ENCODE results near the gene COA8.

COA8 gene

DNA sequence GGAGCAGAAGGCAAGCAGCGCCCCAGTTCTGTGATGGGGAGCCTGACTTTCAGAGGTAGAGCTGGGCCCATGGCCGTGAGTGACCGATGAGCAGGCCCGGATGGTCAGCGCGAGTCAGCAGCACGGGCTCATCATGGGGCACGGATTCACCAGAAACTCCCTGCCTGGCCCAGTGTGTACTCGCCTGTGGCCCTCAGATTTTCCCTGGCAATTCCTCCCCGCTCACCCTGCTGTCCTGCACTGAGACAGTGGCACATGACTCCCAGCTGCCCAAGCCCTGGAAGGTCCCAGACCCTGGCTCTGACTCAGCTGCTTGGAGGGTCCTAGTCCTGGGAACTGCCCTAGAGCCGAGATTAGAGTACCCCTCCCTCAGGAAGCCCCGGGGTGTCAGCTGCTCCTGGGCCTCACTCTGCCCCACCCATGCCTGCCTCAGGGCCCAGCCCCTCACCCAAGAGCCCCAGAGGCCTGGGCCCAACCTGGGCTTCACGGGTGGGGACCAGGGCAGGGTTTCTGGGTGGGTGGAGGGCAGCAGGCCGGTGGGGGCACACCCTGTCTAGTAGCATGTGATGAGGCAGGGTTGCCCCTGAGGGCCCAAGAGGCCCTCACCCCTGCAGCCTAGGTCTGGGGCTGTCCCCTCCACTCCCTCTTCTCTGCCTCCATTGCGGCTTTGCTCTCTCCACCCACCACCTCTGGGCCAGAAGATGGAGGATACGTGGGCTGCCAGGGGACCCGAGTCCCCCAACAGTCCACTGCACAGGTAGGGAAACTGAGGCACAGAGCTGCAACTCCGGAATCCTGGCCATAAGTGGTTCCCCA is 25.4 kb upstream of the COA8 start:
- Histone ChIP-seq H3K4me1 (ENCODE audit: control extremely low read depth in 1 of 4, control insufficient read depth in 4 of 4, insufficient read depth in 4 of 4, low read length in 3 of 4) (peaks cover 0 to 9% (median 2%) of the 10 kb centered on the region in 4 experiments), H3K36me3 (ENCODE audit: control insufficient read depth in 4 of 4, insufficient read depth in 4 of 4, low read length in 3 of 4) (peaks cover 0 to 36% (median 16%) of the 10 kb centered on the region in 4 experiments), H3K27ac (ENCODE audit: insufficient read depth in 1 of 2, low read depth in 1 of 2, low read length in 2 of 2, poor library complexity in 1 of 2, severe bottlenecking in 2 of 2) (no peak overlapping the region), H3K4me3 (ENCODE audit: control insufficient read depth in 1 of 7, extremely low read depth in 1 of 7, insufficient read depth in 4 of 7, low read depth in 2 of 7, low read length in 6 of 7) (no peak overlapping the region), H3K27me3 (replicated peaks in 2 of 5; ENCODE audit: control insufficient read depth in 4 of 5, insufficient read depth in 5 of 5, low read length in 4 of 5) (peaks cover 0 to 24% (median 2%) of the 10 kb centered on the region in 5 experiments), H3K9me3 (ENCODE audit: control extremely low read depth in 1 of 5, control insufficient read depth in 4 of 5, insufficient read depth in 2 of 5, low read depth in 1 of 5, low read length in 4 of 5) (no peaks in the 10 kb centered on the region)
- DNase-seq = no peak
- whole genome bisulfite sequencing (ENCODE audit: insufficient coverage) = 89% methylated on average over 14 of the region's 18 CpGs
- CTCF ChIA-PET = interaction anchor here (0.7 to 1.7 kb wide), 3 partner anchors 18 to 131 kb away, joined by 3 to 5 read pairs (median 3); no protein-coding TSS in a partner anchor
- POLR2A ChIA-PET = no interaction called here

DNA sequence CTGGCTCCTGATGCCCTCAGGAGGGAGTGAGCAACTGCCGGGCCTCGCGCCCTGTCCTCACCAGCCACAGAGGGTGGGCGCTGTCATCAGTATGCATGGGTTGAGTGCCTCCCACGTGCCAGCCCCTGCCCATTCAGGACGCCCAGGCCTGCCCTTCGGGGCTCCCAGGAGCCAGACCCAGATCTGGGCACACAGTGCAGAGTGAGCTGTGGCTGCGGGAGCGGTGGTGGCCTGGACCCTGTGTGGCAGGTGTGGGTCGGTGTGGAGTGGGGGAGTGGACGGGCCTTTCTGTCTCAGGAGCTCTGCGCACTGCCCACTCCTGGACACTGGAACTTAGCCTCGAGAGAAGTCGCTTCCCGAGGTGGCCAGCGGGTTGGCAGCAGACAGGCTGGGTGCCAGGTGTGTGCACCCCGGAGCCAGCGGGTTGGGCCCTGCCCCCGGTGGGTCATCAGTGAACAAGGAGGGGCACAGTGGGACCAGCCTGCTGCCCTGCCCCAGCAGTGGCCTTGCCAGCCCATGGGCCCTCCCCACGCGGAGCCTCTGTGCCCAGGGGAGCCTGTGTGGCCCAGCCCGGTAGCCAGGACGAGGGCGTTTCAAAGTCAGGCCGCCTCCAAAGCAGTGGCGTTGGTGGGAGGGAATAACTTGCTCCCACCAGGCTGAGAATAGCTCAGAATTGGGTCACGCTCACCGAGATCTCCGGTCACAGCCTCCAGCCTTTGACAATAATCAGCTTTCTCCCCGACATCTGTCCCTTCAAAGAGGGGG is 24.3 kb upstream of the COA8 start:
- no peak overlapping the region for H3K4me3 ChIP-seq (ENCODE audit: control insufficient read depth in 1 of 7, extremely low read depth in 1 of 7, insufficient read depth in 4 of 7, low read depth in 2 of 7, low read length in 6 of 7)
- peaks cover 0 to 25% (median 10%) of the 10 kb centered on the region in 4 experiments for H3K36me3 ChIP-seq (ENCODE audit: control insufficient read depth in 4 of 4, insufficient read depth in 4 of 4, low read length in 3 of 4)
- peaks cover 0 to 25% (median 2%) of the 10 kb centered on the region in 5 experiments for H3K27me3 ChIP-seq (replicated peaks in 2 of 5; ENCODE audit: control insufficient read depth in 4 of 5, insufficient read depth in 5 of 5, low read length in 4 of 5)
- CTCF ChIA-PET = interaction anchor here (1.0 to 15.7 kb wide), 2 partner anchors 12 to 19 kb away, joined by 3 to 147 read pairs; partner anchors contain the start of gene CKB
- peaks cover 0 to 9% (median 2%) of the 10 kb centered on the region in 4 experiments for H3K4me1 ChIP-seq (ENCODE audit: control extremely low read depth in 1 of 4, control insufficient read depth in 4 of 4, insufficient read depth in 4 of 4, low read length in 3 of 4)
- no peak overlapping the region for H3K27ac ChIP-seq (ENCODE audit: insufficient read depth in 1 of 2, low read depth in 1 of 2, low read length in 2 of 2, poor library complexity in 1 of 2, severe bottlenecking in 2 of 2)
- POLR2A ChIA-PET = no interaction called here
- WGBS (ENCODE audit: insufficient coverage) = 67% methylated on average over 29 of the region's 30 CpGs
- H3K9me3 ChIP-seq (ENCODE audit: control extremely low read depth in 1 of 5, control insufficient read depth in 4 of 5, insufficient read depth in 2 of 5, low read depth in 1 of 5, low read length in 4 of 5) = no peaks in the 10 kb centered on the region
- no peak for DNase-seq

DNA sequence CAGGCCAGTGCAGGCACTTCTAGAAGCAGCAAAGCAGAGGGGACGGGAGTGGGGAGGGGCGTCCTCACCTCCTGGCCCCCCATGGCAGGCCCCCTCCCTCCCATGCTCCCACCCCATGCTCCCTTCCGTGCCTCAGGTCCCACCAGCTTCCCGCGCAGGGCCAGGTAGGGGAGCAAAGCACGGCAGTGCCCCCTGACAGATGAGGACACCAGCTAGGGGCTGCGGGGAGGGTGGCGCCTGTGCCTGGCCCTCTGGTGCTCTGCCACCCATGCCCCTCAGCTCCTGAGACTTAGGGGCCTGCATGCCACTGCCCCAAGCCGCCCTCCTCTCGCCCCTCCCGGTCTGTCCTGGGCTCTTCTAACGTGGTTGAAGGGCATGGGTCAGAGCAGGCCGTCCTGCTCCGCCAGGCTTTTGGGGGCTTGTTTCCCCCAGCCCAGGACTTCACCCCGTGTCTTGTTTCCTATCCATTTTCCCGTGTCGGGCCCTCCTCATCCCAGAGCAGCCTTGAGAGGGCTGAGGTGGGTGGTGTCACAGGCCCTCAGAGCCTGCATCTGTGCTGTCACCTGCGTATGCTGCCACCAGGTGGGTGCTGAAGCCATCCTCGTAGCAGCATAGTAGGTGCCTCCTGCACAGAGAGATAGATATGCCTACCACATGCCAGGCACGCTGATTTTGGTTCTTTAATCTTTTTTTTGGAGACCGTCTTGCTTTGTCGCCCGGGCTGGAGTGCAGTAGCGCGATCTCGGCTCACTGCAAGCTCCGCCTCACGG is 23.5 kb upstream of the COA8 start:
- Histone ChIP-seq H3K27ac (ENCODE audit: insufficient read depth in 1 of 2, low read depth in 1 of 2, low read length in 2 of 2, poor library complexity in 1 of 2, severe bottlenecking in 2 of 2) (no peak overlapping the region), H3K9me3 (ENCODE audit: control extremely low read depth in 1 of 5, control insufficient read depth in 4 of 5, insufficient read depth in 2 of 5, low read depth in 1 of 5, low read length in 4 of 5) (no peaks in the 10 kb centered on the region), H3K36me3 (ENCODE audit: control insufficient read depth in 4 of 4, insufficient read depth in 4 of 4, low read length in 3 of 4) (peaks cover 0 to 18% (median 7%) of the 10 kb centered on the region in 4 experiments), H3K4me3 (ENCODE audit: control insufficient read depth in 1 of 7, extremely low read depth in 1 of 7, insufficient read depth in 4 of 7, low read depth in 2 of 7, low read length in 6 of 7) (no peak overlapping the region), H3K27me3 (replicated peaks in 2 of 5; ENCODE audit: control insufficient read depth in 4 of 5, insufficient read depth in 5 of 5, low read length in 4 of 5) (peaks cover 0 to 25% (median 2%) of the 10 kb centered on the region in 5 experiments), H3K4me1 (ENCODE audit: control extremely low read depth in 1 of 4, control insufficient read depth in 4 of 4, insufficient read depth in 4 of 4, low read length in 3 of 4) (peaks cover 0 to 9% (median 2%) of the 10 kb centered on the region in 4 experiments)
- ChIA-PET CTCF (interaction anchor here (1.0 to 15.7 kb wide), 2 partner anchors 11 to 20 kb away, joined by 3 to 147 read pairs; partner anchors contain the start of gene CKB), POLR2A (no interaction called here)
- 59% methylated on average over 9 of the region's 28 CpGs for WGBS (ENCODE audit: insufficient coverage)
- no peak for DNase-seq

DNA sequence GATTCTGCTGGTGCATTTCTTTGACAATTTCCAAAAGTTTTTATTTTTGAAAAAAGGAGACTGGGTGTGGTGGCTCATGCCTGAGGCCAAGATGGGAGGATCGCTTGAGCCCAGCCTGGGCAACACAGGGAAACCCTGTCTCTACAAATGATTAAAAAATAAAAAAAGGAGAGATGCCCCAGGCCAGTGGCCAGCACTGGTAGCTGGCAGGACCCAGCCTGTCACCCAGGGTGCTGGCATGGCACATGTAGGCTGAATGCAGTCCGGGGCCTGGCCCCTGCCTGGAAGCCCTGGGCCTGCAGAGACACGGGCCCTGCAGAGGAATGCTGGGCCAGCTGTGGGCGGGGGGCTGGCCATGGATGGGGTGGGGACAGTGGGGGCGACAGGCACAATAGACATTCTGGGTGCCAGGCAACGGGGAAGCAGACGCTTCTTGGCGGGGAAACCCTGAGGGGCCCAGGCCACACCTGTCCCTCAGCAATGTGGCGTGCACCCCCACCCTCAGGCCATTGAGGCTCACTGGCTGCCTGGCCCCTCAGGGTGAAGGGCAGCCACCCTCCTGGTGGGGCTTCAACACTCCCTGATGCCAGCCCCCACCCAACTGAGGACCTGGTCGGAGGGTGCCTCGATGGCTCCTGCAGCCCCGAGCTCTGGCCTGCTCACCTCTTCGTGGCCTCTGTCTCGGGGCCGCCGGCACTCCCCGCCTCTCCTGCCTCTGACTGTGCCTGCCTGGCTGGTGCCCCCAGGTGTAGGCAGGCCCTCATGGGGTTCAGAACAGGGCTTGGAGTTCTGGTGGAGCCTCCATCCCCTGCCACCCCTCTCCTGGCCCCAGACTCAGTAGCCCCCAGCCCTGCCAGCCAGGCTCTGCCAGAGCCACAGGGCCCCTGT is 21.7 kb upstream of the COA8 start:
- 81% methylated on average over 12 of the region's 17 CpGs for WGBS (ENCODE audit: insufficient coverage)
- ChIA-PET CTCF (interaction anchor here (1.0 to 15.7 kb wide), 2 partner anchors 10 to 22 kb away, joined by 3 to 147 read pairs; partner anchors contain the start of gene CKB), POLR2A (no interaction called here)
- no peak overlapping the region for H3K27ac ChIP-seq (ENCODE audit: insufficient read depth in 1 of 2, low read depth in 1 of 2, low read length in 2 of 2, poor library complexity in 1 of 2, severe bottlenecking in 2 of 2)
- H3K4me3 ChIP-seq (ENCODE audit: control insufficient read depth in 1 of 7, extremely low read depth in 1 of 7, insufficient read depth in 4 of 7, low read depth in 2 of 7, low read length in 6 of 7) = no peak overlapping the region
- peaks cover 0 to 25% (median 2%) of the 10 kb centered on the region in 5 experiments for H3K27me3 ChIP-seq (replicated peaks in 2 of 5; ENCODE audit: control insufficient read depth in 4 of 5, insufficient read depth in 5 of 5, low read length in 4 of 5)
- no peak for DNase-seq
- H3K36me3 ChIP-seq (ENCODE audit: control insufficient read depth in 4 of 4, insufficient read depth in 4 of 4, low read length in 3 of 4) = peaks cover 0 to 6% (median 0%) of the 10 kb centered on the region in 4 experiments
- H3K4me1 ChIP-seq (ENCODE audit: control extremely low read depth in 1 of 4, control insufficient read depth in 4 of 4, insufficient read depth in 4 of 4, low read length in 3 of 4) = peaks cover 0 to 9% (median 2%) of the 10 kb centered on the region in 4 experiments
- no peaks in the 10 kb centered on the region for H3K9me3 ChIP-seq (ENCODE audit: control extremely low read depth in 1 of 5, control insufficient read depth in 4 of 5, insufficient read depth in 2 of 5, low read depth in 1 of 5, low read length in 4 of 5)

DNA sequence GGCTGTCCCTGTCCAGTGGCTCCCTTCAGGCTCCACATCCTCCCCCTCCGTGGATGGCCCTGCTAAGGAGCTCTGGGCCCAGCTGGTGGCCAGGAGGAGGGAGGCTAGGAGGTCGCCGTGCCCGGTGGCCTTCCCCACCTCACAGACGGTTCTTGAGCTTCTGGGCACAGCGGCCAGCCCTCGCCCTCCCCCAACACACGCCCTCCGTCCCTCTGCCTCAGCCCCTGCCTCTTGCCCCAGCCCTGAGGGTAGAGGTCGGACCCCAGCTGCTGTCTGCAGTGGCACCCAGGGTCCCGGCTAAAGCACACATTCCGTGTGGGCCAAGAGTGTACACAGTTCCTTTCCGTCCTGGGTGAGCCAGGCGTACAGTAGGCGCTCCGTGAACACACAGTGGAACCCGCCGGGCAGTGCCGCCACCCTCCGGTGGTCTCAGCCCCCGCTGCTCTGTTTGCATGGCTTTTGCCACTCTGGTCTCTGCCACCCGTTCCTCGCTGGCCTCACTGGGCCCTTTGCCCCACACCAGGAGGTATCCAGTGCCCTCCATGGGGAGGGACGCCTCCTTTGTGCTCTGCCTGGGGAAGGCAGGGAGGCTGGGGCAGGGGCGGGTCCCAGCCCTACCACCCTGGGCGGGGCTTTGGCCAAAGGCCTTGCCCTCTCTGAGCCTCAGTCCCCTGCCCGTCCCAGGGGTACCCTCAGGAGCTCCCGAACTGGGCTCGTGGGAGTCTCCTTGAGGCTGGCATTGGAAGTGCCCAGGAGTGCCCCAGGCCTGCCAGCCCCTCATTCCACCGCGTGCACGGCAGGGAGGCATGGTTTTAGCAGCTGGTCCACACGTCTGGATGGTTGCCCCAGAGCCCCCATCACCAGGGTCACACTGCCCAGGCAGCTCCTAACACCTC is 20.8 kb upstream of the COA8 start:
- Histone ChIP-seq H3K36me3 (ENCODE audit: control insufficient read depth in 4 of 4, insufficient read depth in 4 of 4, low read length in 3 of 4) (no peaks in the 10 kb centered on the region), H3K4me3 (ENCODE audit: control insufficient read depth in 1 of 7, extremely low read depth in 1 of 7, insufficient read depth in 4 of 7, low read depth in 2 of 7, low read length in 6 of 7) (no peak overlapping the region), H3K4me1 (ENCODE audit: control extremely low read depth in 1 of 4, control insufficient read depth in 4 of 4, insufficient read depth in 4 of 4, low read length in 3 of 4) (peaks cover 0 to 9% (median 3%) of the 10 kb centered on the region in 4 experiments), H3K9me3 (ENCODE audit: control extremely low read depth in 1 of 5, control insufficient read depth in 4 of 5, insufficient read depth in 2 of 5, low read depth in 1 of 5, low read length in 4 of 5) (no peaks in the 10 kb centered on the region), H3K27me3 (replicated peaks in 2 of 5; ENCODE audit: control insufficient read depth in 4 of 5, insufficient read depth in 5 of 5, low read length in 4 of 5) (peaks cover 0 to 25% (median 2%) of the 10 kb centered on the region in 5 experiments), H3K27ac (ENCODE audit: insufficient read depth in 1 of 2, low read depth in 1 of 2, low read length in 2 of 2, poor library complexity in 1 of 2, severe bottlenecking in 2 of 2) (no peak overlapping the region)
- WGBS (ENCODE audit: insufficient coverage) = 87% methylated on average over 29 of the region's 33 CpGs
- ChIA-PET POLR2A (no interaction called here), CTCF (interaction anchor here (1.7 to 15.7 kb wide), 3 partner anchors 9 to 22 kb away, joined by 6 to 147 read pairs (median 7); partner anchors contain the start of gene CKB)
- DNase-seq = no peak

Measured in common myeloid progenitor, CD34-positive (primary cell).